ENCODE results near the gene CSNK1G1.
"Not testable (repeated sequence)": the region's sequence is repeated elsewhere in the genome, so short reads cannot be mapped to it uniquely, and the experiment has no call there.

The CSNK1G1 gene

GRCh38 chr15:64285871-64286270 is 70.1 kb downstream of the CSNK1G1 start:
- no peak for DNase-seq

DNA sequence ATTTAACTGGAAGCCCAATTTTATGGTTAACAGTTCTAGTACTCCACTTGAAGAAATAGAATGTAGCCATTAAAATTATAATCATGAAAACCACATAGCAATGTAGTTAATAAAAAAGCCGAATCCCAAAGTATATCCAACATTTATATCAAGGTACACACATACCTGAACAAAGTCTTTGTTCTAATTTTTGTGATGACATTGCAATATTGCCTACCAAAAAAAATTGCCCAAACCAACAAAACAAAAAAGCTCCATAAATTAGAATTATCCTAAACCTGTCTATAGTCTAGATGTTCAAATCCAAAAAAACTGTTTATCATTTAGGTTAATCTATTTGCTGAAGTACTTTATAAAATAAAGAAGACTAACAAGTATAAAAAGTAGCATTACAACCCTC is 70.8 kb downstream of the CSNK1G1 start:
- no peak for DNase-seq

GRCh38 chr15:64284042-64284441 is 71.9 kb downstream of the CSNK1G1 start:
- no peak for DNase-seq

DNA sequence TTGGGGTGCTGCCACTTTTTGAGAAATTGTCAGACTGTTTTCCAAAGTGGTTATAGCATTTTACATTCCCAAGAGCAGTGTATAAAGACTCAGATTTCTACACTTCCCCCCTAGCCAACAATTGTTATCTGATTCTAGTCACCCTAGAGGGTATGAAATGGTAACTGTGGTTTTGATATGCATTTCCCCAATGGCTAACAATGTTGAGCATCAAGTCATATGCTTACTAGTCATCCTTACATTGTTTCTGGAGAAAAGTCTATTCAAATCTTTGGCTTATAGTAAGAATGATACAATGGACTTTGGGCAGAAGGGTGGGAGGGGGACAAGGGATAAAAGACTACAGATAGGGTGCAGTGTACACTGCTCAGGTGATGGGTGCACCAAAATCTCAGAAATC is 73.3 kb downstream of the CSNK1G1 start:
- no peak for DNase-seq

GRCh38 chr15:64279131-64279530 is 76.8 kb downstream of the CSNK1G1 start:
- no peak for DNase-seq

GRCh38 chr15:64275934-64276333 is 80.0 kb downstream of the CSNK1G1 start:
- DNase-seq = no peak

DNA sequence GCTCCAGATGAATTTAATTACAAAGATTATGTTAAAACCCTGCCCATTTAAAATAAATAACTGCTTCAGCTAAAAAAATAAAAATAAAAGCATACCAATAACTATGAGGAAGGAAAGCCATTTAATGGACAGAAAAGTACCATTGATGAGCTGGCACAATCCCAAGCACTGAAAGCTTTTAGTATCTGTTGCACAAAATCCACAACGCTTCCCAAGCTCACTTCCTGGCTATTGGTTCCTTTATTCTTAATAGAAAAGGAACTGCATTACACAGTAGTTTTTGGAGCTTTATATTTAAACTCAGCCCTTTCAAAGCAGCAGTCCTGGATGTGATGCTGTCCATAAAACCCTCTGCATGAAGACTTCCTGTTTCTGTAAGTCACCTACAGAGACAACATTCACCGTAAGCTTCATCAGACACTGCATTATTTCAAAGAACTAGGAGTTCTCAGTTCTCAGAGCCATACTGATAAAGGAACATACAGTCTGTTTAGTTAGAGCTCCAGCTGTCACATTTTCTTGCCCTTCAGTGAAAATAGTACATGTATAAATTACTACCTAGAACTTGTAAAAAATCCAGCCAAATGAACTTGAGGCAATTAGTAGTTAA is 81.5 kb downstream of the CSNK1G1 start:
- DNase-seq = no peak

DNA sequence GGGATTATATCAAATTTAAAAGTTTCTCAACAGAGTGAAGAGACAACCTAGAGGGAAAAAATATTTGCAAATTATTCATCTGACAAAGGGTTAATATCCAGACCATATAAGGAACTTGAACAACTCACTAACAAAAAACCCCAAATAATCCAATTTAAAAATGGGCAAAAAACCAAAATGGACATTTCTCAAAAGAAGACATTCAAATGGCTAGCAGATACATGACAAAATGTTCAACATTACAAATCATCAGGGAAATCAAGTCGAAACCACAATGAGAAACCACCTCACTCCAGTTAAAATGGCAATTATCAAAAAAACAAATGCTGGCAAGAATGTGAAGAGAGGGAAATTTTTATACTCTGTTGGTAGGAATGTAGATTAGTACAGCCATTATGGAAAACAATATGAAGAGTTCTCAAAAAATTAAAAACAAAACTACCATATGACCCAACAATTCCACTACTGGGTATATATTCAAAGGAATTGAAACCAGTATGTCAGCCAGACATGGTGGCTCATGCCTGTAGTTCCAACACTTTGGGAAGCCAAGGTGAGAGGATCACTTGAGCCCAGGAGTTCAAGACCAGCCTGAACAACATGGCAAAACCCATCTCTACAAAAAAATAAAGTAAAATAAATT is 88.5 kb downstream of the CSNK1G1 start:
- DNase-seq = no peak

- DNase-seq = not testable (repeated sequence)
Measured at GRCh38 chr15:64265188-64265587, 90.8 kb downstream of the CSNK1G1 start.

DNA sequence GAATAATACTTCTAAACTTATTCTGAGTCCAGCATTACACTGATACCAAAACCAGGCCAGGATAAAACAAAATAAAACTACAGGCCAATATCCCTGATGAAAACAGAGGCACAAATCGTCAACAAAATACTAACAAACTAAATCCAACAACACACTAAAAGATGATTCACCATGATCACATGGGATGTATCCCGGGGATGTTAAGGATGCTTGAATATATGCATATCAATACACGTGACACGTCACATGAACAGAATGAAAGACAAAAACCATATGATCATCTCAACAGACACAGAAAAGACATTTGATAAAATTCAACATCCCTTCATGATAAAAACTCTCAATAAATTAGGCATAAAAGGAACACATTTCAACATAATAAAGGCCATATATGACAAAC is 91.5 kb downstream of the CSNK1G1 start:
- no peak for DNase-seq

DNA sequence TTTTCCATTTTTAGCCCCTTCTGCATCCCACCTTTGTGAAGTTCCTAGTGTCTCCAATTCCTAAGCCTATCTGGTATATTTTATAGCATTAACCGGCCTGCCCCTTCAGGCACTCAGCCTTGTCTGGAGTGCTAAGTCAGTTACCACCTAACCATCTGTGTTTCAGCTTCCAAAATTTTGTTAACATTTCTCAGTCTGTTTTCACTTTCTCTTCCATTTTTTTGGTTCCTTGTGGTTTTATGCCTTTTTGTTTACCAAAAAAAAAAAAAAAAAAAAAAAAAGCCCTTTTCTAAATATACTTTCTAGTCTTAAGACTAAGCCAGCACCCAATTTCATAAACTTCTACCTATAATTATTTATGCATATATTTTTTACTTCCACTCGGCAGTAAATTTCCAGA is 92.4 kb downstream of the CSNK1G1 start:
- DNase-seq = no peak

- no peak for DNase-seq
Measured at GRCh38 chr15:64256051-64256450, 99.9 kb downstream of the CSNK1G1 start.

GRCh38 chr15:64251658-64252057 is 104.3 kb downstream of the CSNK1G1 start:
- DNase-seq = no peak

- no peak for DNase-seq
Measured at GRCh38 chr15:64251121-64251520, 104.9 kb downstream of the CSNK1G1 start.

- no peak for DNase-seq
Measured at GRCh38 chr15:64249883-64250575, 105.9 kb downstream of the CSNK1G1 start.

DNA sequence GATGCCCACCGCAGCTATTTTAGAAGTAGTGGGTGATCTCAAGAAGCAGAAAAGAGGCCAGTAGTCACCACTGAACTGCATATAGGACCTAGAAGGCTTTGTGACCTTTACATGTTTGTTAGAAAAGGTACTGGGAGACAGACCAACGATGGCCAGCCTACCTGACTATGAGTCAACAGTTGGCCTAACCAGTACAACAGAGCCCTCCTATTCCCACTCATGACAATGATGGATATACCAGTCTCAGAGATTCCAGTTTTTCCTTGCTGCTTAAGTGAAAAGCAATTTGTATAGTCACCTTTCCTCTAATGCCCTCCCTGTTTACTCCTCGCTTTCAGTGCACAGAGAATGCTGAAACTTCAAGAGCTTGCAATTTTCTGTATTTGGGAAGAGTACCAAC is 106.6 kb downstream of the CSNK1G1 start:
- no peak for DNase-seq

- DNase-seq = no peak
Measured at GRCh38 chr15:64247906-64248541, 107.9 kb downstream of the CSNK1G1 start.

DNA sequence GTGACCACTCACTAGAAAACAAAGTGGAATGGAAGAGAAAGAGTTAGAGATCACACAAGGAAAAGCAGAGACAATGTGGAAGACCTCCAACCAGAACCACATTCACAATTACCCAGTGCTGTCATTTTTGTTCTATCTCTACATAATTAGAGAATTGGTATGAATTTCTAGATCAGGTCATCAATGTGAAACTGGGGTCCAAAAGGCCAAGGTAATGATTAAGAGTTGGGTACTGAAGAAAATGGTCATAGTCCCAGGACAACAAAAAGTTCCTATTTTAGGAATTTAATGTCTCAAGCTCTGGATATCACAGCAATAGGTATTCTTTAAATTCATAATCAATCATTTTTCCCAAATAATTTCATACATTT is 108.5 kb downstream of the CSNK1G1 start:
- no peak for DNase-seq

DNA sequence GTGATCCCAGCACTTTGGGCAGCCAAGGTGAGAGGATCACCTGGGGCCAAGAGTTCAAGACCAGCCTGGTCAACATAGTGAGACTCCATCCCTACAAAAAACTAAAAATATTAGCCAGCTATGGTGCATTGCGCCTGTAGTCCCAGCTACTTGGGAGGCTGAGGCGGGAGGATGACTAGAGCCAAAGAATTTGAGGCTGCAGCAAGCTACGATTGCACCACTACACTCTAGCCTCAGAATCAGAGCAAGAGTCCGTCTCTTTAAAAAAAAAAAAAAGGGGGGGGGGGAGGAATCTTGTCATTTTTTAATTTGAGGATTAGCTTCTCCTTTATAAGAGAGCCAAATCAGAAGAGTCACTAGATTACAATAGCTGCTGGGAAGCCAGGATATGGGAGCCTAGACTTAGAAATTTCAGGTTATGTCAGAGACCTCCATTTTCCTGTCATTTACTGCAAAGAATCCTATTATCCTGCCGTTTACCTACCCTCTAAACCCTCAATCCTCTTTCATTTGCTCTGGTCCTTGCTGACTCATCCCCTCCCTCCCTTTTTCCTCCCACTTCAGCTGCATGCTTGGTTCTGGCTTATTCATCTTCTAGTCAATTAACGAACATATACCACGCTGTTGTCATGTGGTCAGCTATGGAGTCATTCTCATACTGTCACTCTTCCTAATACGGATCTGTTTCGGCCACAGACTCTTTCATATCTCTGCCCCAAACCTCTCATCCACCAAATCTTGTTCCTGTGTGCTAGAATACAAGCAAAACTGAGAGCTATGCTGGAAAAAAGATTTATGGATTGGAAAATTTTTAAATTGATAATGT is 109.4 kb downstream of the CSNK1G1 start:
- peak; percentile 59 for DNase-seq

GRCh38 chr15:64245405-64245804 is 110.6 kb downstream of the CSNK1G1 start:
- DNase-seq = no peak

- no peak for DNase-seq
Measured at GRCh38 chr15:64237677-64238076, 118.3 kb downstream of the CSNK1G1 start.

DNA sequence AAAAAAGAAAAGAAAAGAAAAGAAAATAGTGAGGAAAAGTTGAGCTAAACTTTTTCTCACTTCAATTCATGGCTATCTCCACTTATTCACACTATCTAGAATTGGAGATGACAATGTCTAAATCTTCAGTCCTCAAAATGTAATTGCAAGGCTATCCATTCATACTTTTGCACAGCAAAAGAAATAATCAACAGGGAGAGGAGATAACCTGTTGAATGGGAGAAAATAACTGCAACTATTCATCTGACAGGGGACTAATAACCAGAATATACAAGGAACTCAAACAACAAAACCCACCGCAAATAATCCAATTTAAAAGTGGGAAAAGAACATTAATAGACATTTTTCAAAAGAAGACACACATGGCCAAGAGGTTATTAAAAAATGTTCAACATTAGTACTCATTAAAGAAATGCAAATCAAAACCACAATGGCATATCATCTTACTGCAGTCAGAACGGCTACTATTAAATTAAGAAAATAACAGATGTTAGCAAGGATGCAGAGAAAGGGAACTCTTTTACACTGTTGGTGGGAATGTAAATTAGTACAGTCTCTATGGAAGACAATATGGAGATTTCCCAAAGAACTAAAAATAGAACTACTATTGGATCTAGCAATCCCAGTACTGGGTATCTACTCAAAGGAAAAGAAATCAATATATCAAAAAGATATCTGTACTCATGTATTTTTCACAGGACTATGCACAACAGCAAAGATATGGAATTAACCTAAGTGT is 119.6 kb downstream of the CSNK1G1 start:
- DNase-seq = no peak
